GM18909 (cell line): ENCODE results near the gene APOBEC3G.
A peak's percentile ranks its signal among the peaks of the same experiment; 100 is the strongest.

Experiments
- ATAC-seq: cut with Tn5 transposase; IDR thresholded peaks from one replicate; pipeline ENCODE4 v1.9.1; 2021; ENCODE audit warnings: mild to moderate bottlenecking; ENCODE audit not compliant: unreplicated experiment, poor library complexity

Gene APOBEC3G

DNA sequence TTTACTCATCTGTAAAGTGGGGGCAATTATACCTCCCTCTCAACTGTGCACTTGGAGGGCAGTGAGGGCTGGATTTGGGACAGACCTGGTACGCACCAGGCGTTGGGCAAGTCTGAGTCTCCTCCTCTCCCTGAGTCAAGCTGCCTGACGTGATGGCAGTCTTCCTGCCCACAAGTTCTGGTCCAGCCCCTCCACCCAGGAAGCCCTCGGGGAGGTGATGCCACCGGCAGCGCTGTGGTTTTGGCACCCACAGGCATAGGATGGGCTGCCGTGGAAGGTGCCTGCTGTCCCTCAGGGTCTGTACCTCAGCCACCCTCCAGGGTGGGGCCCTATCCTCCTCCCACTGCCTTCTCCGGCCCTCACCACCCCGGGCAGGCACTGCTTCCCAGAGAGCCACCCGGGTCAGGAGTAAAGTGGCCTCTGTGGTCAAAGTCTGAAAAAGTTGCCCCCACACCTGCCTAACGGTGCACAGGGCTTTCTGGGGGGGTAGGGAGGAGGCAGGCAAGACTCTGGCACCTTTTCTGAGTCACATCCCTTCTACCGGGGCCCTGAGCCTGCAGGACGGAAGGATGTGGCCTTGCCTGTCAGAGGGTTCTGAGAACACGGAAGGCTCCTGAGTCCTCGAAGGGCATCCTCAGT, 13.5 kb downstream of the APOBEC3G start:
- peak; percentile 40 for ATAC-seq

DNA sequence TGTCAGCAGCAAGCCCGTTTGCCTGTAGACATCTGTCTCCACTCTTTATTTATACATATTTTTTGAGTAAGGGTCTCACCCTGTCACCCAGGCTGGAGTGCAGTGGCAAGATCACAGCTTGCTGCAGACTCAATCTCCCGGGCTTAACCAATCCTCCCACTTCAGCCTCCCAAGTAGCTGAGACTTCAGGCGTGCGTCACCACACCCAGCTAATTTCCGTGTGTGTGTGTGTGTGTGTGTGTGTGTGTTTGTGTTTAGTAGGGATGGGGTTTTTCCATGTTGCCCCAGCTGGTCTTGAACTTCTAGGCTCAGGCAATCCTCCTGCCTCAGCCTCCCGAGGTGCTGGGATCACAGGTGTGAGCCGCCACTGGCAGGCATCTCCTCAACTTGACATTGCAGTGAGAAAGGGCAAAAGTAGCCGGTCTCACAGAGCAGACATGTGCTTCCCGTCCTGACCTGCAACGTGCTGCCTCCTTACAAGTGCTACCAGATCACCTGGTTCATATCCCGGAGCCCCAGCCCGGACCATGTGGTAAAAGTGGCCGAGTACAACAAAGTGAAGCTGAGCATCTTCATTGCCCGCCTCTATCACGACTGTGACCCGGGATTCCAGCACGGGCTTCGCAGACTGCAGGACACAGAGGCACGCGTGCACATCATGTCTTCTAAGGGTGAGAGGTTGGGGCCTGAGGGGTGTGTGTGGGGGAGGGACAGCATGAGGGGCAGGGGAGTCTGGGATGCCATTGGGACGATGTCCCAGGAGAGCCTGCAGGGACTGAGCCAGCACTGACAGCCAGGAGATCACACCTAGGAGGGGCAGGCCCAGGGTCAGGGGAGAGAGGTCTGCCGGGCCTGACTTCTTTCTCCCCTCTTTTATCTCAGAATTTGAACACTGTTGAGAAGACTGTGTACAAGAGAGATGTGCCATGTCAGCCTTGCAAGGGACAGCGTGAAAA, 14.3 kb downstream of the APOBEC3G start:
- no peak for ATAC-seq

DNA sequence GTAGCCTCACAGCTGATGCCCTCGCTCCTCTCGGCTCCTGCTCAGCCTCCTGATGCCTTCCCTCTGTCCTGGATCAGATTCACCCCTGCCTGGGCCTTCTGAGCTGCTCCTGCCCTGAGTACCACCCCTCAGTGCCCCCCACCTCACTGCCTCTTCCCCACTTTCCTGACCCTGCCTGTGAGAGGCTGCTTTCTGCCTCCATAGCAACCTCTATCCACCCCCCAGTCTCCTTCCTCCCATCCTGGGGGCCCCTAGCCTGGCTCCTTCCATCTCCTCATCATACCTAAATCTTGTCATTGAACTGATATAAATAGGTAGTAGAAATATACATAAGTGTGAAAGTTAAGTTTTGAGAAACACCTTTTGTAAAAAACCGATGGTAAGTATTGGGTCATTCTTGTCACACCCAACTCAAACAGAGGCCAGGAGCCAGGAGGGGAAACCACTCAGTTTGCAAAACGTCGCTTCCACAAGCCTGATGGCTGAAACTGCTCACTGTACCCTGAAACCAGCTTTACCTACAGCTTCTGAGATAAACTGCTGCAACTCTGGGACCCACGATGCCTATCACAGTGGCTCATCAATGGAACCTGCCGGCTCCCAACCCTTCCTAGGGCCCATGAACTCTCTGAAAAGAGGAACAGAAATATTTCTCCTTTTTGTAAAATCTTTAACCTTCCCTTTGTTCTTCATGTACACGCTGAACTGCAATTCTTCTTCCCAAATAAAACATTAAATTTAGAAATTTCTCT, 15.2 kb downstream of the APOBEC3G start:
- ATAC-seq, result no peak

DNA sequence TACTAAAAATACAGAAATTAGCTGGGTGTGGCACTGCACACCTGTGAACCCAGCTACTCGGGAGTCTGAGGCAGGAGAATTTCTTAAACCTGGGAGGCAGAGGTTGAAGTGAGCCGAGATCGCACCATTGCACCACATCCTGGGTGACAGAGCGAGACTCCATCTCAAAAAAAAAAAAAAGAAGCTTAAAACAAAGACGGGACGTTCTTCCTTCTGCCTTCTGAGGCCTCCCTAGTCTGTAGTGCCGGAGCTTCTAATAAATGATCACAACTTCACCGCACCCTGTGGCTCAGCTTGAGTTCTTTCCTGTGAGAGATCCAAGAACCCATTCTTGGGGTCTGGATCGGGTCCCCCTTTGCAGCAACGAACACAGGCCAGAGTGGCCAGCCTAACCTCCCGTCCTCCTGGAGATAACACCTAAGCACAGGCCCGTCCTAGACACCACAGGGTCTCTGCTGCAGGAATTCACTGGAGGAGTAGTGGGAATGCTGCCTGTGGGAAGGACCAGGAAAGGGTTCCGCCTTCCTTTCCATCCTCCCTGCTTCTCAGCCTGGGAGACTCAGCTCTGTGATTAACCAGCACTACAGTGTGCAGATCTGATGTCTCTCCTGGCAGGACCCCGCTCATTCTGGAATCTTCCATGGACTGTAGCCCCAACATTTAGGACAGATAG, 17.8 kb downstream of the APOBEC3G start:
- ATAC-seq, result no peak

GRCh38 chr22:39095971-39096370, 18.9 kb downstream of the APOBEC3G start:
- ATAC-seq, result no peak

- no peak for ATAC-seq
Observed at GRCh38 chr22:39097098-39098020, 20.3 kb downstream of the APOBEC3G start, which contains the start of gene APOBEC3H. Gene APOBEC3H (plus strand): TSS chr22:39097244. CDS start chr22:39100279, 3,035 bp downstream.

DNA sequence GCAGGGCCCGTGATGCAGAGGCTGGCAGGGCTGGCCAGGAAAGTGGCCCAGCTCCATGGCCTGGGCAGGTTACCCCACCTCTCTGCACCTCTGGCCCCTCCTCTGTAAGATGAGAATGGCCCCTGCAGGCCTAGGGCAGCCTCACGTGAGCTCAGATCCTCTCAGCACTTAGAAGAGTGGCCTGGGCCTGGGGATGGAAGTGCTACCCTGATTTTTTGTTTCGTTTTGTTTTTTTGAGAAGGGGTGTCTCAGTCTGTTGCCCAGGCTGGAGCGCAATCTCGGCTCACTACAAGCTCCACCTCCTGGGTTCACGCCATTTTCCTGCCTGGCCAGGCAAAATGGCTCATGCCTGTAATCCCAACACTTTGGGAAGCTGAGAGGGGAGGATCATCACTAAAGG, 21.0 kb downstream of the APOBEC3G start:
- no peak for ATAC-seq

DNA sequence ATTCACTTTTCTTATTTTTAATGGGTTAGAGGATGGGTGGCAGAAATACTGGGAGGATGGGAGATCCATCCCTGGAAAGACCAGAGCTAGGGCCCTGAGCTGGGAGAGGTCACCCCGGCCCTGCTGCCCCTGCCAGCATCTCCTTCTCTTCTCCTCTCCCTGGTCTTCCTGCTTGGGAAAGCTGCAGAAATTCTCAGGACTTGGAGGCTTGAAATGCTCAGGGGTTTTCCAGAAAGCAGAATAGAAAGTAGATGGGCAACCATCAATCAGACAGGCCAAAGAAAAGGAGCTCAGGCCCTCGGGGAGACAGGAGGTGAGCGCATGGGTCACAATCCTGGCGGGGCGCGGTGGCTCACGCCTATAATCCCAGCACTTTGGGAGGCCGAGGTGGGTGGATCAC, 21.5 kb downstream of the APOBEC3G start:
- no peak for ATAC-seq

- ATAC-seq, result no peak
Observed at GRCh38 chr22:39101226-39101625, 24.2 kb downstream of the APOBEC3G start.

DNA sequence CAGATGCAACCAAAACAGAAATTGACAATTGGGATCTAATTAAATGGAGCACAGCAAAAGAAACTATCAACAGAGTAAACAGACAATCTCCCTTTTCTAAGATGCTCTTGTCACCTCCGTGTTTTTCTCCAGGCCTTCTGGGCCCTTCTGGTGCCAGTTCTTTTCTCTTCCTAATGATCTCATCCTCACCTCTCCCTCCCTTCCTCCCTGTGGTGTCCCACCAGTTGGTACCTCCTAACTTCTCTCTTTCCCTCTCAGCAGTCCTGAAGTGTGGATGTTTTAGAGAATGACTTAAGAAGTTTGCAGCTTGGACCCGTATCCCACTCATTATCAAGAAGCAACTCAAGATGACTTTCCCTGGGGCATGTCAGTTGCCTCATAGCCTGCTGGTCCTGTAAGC, 26.4 kb downstream of the APOBEC3G start:
- ATAC-seq, result no peak

DNA sequence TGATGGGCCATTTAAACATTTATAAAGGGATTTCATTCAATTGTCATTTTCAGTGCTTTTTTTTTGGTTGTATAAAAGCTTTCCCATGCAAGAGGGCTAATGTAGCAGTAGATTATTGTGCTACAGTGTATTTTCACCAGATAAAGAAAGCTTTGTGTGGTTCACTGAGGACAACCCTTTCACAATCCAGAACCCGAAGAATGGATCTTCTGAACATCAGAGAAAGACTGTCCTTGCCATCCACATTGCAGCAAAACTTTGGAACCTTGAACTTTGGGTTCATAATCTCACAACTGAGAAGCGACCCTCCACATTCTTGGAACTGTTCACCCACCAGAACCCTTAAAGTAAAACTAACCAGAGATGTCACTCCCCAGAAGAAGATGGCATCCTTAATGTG, 29.3 kb downstream of the APOBEC3G start:
- ATAC-seq, result no peak

- no peak for ATAC-seq
Observed at GRCh38 chr22:39108487-39108886, 31.4 kb downstream of the APOBEC3G start.

GRCh38 chr22:39109361-39109760, 32.3 kb downstream of the APOBEC3G start:
- ATAC-seq, result no peak

- ATAC-seq, result no peak
Observed at GRCh38 chr22:39110631-39111561, 33.8 kb downstream of the APOBEC3G start.

GRCh38 chr22:39114112-39114511, 37.0 kb downstream of the APOBEC3G start:
- ATAC-seq, result no peak

DNA sequence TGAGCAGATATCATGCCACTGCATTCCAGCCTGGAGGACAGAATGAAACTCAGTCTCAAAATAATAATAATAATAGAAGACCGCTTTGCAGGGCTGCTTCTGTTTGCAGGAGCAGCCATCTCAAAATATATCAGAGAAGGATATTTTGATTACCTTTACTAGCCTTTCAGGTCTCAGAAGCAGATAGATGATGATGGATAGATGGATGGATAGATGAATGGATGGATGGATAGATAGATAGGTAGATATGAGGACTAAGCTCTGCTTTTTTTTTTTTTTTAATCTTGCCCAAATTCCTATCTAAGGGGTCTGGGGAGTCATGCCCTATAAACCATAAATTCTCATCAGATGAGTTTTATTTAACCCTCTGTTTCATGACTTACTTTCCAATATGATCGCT, 38.5 kb downstream of the APOBEC3G start:
- ATAC-seq, result no peak

DNA sequence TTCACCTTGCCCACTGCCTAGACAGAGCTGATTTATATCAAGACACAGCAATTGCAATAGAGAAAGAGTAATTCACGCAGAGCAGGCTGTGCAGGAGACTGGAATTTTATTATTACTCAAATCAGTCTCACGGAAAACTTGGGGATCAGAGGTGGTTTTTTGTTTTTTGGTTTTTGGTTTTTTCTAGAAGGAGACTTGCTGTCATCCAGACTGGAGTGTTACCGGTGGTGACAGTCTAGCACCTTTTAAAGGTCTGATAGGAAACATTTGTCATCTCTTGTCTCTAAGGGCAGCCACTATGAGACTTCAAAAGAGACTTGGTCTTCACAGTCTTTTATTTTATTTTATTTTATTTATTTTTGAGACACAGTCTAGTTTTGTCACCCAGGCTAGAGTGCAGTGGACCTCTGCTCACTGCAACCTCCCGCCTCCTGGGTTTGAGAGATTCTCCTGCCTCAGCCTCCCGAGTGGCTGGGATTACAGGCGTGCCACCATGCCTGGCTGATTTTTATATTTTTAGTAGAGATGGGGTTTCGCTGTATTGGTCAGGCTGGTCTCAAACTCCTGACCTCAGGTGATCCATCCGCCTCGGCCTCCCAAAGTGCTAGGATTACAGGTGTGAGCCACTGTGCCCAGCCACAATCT, 39.0 kb downstream of the APOBEC3G start:
- ATAC-seq, result no peak
